Cardiac muscle cell (in vitro differentiated cells and primary cell): ENCODE results near the gene RAD50. TPM values are rescaled to one million over a fixed set of nuclear protein-coding genes. Genes with fewer than 3 reads are reported as not detected.

ENCODE experiments used
- DNase-seq, 2 donors: peaks; one replicate each; pipeline versions ENCODE4 v3.0.0 to v3.0.0-alpha.2; 2010 to 2017; ENCODE audit warnings: low read depth in 1 of 2, low spot score in 1 of 2
- H3K27ac ChIP-seq: fragments of 200-600 bp; sonication (generic); 2 replicates; pipeline ENCODE4 v1.5.1; 2016
- H3K27me3 ChIP-seq: fragments of 200-600 bp; sonication (generic); 2 replicates; pipeline ENCODE4 v1.6.0; 2016; ENCODE audit warnings: control low read depth
- H3K36me3 ChIP-seq: fragments of 200-600 bp; sonication (generic); 2 replicates; pipeline ENCODE4 v1.5.1; 2016; ENCODE audit warnings: control low read depth
- H3K4me1 ChIP-seq: fragments of 200-600 bp; sonication (generic); 2 replicates; pipeline ENCODE4 v1.8.1; 2017; ENCODE audit warnings: low read depth, mild to moderate bottlenecking, mixed run types
- H3K4me3 ChIP-seq: fragments of 200-600 bp; sonication (generic); 2 replicates; pipeline ENCODE4 v1.5.1; 2016; ENCODE audit warnings: mild to moderate bottlenecking
- H3K9me3 ChIP-seq: fragments of 200-600 bp; sonication (generic); 2 replicates; pipeline ENCODE4 v1.5.1; 2017; ENCODE audit warnings: low read depth, mild to moderate bottlenecking, control low read depth
- CTCF ChIP-seq: IDR thresholded peaks from 2 replicates; pipeline ENCODE4 v1.5.1; 2012; ENCODE audit warnings: low read depth, mild to moderate bottlenecking, low read length
- polyA plus RNA-seq: library from polyadenylated mRNA; unstranded; fragments of >200 nt; fragmentation: Nextera tagmentation; extraction: Ambion mirVana; gene quantifications from 2 replicates; pipeline ENCODE4 v1.2.1, GENCODE V29; 2016
- total RNA-seq: library from RNA; depleted of rRNA; stranded (reverse); fragments of >200 nt; gene quantifications from 2 replicates; pipeline ENCODE4 v1.2.3, GENCODE V29; 2016

The RAD50 gene
- total and polyA plus RNA-seq, 2 experiments from 2014 or later, result 13.4 to 27.3 TPM

DNA sequence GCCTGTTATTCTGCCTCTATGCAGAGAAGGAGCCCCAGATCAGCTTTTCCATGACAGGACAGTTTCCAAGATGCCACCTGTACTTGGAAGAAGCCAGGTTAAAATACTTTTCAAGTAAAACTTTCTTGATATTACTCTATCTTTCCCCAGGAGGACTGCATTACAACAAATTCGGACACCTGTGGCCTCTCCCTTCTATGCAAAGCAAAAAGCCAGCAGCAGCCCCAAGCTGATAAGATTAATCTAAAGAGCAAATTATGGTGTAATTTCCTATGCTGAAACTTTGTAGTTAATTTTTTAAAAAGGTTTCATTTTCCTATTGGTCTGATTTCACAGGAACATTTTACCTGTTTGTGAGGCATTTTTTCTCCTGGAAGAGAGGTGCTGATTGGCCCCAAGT lies 116.7 kb downstream of the RAD50 start:
- Histone ChIP-seq H3K4me3 (no peak overlapping the region), H3K27me3 (no peaks in the 10 kb centered on the region), H3K27ac (no peak overlapping the region), H3K9me3 (no peaks in the 10 kb centered on the region), H3K4me1 (no peaks in the 10 kb centered on the region), H3K36me3 (no peaks in the 10 kb centered on the region)
- no peak for DNase-seq
- no peak for TF ChIP-seq CTCF

- H3K36me3 ChIP-seq, result no peaks in the 10 kb centered on the region
- H3K4me1 ChIP-seq, result no peaks in the 10 kb centered on the region
- no peaks in the 10 kb centered on the region for H3K9me3 ChIP-seq
- no peak within 1 kb of the TSS for H3K27ac ChIP-seq
- no peak for DNase-seq
- H3K27me3 ChIP-seq, result no peaks in the 10 kb centered on the region
- no peak for TF ChIP-seq CTCF
- H3K4me3 ChIP-seq, result no peak within 1 kb of the TSS
Measured at GRCh38 chr5:132673939-132674630, 117.3 kb downstream of the RAD50 start, which contains the start of gene IL4. Gene IL4 (plus strand): TSS chr5:132673989. CDS start chr5:132674051, 62 bp downstream.

GRCh38 chr5:132674671-132675506 lies 118.1 kb downstream of the RAD50 start:
- no peaks in the 10 kb centered on the region for H3K27me3 ChIP-seq
- H3K4me1 ChIP-seq, result no peaks in the 10 kb centered on the region
- no peak overlapping the region for H3K4me3 ChIP-seq
- DNase-seq, result peak in 1 of 2 donors; percentile 94
- no peak overlapping the region for H3K27ac ChIP-seq
- H3K36me3 ChIP-seq, result no peaks in the 10 kb centered on the region
- TF ChIP-seq CTCF, result no peak
- H3K9me3 ChIP-seq, result no peaks in the 10 kb centered on the region

DNA sequence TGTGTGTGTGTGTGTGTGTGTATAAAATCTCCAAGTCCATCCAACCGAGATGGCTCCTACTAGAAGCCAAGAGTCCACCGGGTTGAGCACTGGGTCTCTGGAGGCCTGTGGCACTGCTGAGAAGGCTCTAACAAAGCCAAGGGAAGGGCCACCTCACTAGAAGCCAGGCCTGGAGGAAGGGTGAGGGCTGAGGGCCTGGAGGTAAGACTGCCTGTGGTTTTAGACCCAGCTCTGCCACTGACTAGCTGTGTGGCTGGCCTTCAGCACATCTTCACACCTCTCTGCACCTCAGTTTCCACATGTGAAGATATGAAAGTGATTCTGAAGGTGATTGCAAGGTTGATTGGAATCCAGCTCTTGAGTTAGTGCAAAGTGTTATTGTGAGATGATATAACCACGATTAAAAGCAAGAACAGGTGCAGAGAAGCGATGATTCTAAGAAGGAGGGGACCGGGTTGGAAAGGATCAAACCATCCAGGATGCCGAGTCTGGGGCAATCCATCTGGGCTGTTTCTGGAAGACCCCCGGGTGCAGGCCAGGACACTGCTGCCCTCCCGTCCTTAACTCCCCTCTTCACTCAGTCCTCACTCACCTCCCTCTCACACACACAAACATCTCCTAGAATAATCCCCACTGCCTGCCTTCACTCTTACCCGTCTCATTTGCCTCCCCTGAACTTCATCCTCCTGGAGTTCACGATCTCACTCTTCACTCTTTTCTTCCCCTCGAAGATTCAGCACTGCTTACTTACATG lies 119.3 kb downstream of the RAD50 start:
- no peak for DNase-seq
- TF ChIP-seq CTCF, result no peak
- H3K9me3 ChIP-seq, result no peaks in the 10 kb centered on the region
- no peaks in the 10 kb centered on the region for H3K4me1 ChIP-seq
- H3K27me3 ChIP-seq, result no peaks in the 10 kb centered on the region
- H3K27ac ChIP-seq, result no peak overlapping the region
- no peak overlapping the region for H3K4me3 ChIP-seq
- no peaks in the 10 kb centered on the region for H3K36me3 ChIP-seq

DNA sequence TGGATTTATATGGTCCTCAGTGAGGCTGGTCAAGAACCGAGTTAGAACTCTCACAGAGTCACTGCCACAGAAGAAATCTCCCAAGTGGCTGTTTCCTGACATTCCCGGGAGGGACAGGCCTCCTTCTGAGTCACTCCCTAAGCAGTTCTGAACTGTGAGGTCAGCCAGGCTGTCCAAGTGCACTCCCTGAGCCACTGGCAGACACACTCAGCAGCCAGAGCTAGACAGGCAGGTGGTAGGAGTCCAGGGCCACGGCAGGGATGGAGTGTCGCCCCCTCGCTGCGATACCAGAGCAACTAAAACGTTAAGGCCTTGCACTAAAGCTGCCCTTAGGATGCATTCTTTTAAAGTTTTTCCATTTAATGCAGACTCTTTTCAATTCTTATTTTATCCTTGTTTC lies 120.4 kb downstream of the RAD50 start:
- no peak overlapping the region for H3K27ac ChIP-seq
- peak; percentile 33 for TF ChIP-seq CTCF

More for the DNA sequence above, 120.4 kb downstream of the RAD50 start:
- H3K36me3 ChIP-seq, result no peaks in the 10 kb centered on the region
- DNase-seq, result peak; percentile 33 to 71
- H3K4me1 ChIP-seq, result no peaks in the 10 kb centered on the region
- H3K27me3 ChIP-seq, result no peaks in the 10 kb centered on the region
- H3K4me3 ChIP-seq, result no peak overlapping the region
- H3K9me3 ChIP-seq, result no peaks in the 10 kb centered on the region
